ENCODE measurements around the gene TPR.

GRCh38 chr1:186390925-186391324, 15.9 kb upstream of the TPR start:
- TF ChIP-seq, protein P1, sequence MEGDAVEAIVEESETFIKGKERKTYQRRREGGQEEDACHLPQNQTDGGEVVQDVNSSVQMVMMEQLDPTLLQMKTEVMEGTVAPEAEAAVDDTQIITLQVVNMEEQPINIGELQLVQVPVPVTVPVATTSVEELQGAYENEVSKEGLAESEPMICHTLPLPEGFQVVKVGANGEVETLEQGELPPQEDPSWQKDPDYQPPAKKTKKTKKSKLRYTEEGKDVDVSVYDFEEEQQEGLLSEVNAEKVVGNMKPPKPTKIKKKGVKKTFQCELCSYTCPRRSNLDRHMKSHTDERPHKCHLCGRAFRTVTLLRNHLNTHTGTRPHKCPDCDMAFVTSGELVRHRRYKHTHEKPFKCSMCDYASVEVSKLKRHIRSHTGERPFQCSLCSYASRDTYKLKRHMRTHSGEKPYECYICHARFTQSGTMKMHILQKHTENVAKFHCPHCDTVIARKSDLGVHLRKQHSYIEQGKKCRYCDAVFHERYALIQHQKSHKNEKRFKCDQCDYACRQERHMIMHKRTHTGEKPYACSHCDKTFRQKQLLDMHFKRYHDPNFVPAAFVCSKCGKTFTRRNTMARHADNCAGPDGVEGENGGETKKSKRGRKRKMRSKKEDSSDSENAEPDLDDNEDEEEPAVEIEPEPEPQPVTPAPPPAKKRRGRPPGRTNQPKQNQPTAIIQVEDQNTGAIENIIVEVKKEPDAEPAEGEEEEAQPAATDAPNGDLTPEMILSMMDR (IDR thresholded peaks at IDR 0.05): no peak
- no peak for TF ChIP-seq POLR2AphosphoS5 (IDR thresholded peaks at IDR 0.05)

All from stomach (tissue), 4 donors.